ENCODE data around the gene NUFIP1.

The NUFIP1 gene

DNA sequence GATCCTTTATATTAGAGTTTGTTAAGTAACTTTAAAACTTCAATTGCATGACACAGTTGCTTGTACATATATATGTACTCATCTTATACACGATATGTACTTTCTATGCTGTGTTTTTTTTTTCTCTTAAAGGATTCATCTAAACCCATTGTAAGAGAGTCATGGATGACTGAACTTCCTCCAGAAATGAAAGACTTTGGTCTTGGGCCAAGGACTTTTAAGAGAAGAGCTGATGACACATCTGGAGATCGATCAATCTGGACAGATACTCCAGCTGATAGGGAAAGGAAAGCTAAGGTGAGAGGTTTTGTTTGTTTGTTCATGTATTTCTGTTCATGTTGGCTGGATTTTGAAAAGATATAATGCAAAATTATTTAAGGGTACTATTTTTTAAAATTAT is 26.0 kb upstream of the NUFIP1 start:
- TF ChIP-seq, protein P1, sequence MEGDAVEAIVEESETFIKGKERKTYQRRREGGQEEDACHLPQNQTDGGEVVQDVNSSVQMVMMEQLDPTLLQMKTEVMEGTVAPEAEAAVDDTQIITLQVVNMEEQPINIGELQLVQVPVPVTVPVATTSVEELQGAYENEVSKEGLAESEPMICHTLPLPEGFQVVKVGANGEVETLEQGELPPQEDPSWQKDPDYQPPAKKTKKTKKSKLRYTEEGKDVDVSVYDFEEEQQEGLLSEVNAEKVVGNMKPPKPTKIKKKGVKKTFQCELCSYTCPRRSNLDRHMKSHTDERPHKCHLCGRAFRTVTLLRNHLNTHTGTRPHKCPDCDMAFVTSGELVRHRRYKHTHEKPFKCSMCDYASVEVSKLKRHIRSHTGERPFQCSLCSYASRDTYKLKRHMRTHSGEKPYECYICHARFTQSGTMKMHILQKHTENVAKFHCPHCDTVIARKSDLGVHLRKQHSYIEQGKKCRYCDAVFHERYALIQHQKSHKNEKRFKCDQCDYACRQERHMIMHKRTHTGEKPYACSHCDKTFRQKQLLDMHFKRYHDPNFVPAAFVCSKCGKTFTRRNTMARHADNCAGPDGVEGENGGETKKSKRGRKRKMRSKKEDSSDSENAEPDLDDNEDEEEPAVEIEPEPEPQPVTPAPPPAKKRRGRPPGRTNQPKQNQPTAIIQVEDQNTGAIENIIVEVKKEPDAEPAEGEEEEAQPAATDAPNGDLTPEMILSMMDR (IDR thresholded peaks at IDR 0.05; ENCODE audit: insufficient read depth, low read depth, low read length, missing control alignments): no peak
- DNase-seq (ENCODE audit: low read depth): no peak
- H3K4me3 ChIP-seq (ENCODE audit: low read depth, low read length): no peak overlapping the region

DNA sequence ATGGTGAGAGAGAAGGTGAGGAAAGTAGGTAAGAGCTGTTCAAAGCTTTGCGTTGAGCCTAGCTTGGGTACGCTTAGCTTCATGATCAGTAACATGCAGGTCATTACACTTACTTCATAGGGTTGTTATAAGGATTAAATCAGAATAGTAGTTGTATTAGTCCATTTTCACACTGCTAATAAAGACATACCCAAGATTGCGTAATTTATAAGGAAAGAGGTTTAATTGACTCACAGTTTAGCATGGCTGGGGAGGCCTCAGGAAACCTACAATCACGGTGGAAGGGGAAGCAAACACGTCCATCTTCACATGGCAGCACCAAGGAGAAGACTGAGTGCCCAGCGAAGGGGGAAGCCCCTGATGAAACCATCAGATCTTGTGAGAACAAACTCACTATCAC is 21.9 kb upstream of the NUFIP1 start:
- TF ChIP-seq, protein P1 (IDR thresholded peaks at IDR 0.05; ENCODE audit: insufficient read depth, low read depth, low read length, missing control alignments): no peak
- no peak overlapping the region for H3K4me3 ChIP-seq (ENCODE audit: low read depth, low read length)
- DNase-seq (ENCODE audit: low read depth): no peak

- no peak for DNase-seq (ENCODE audit: low read depth)
- TF ChIP-seq, protein P1 (IDR thresholded peaks at IDR 0.05; ENCODE audit: insufficient read depth, low read depth, low read length, missing control alignments): no peak
Measured at GRCh38 chr13:45007823-45008222, 18.6 kb upstream of the NUFIP1 start.

GRCh38 chr13:45007225-45007624 is 18.0 kb upstream of the NUFIP1 start:
- no peak overlapping the region for H3K4me3 ChIP-seq (ENCODE audit: low read depth, low read length)
- no peak for DNase-seq (ENCODE audit: low read depth)
- TF ChIP-seq, protein P1 (IDR thresholded peaks at IDR 0.05; ENCODE audit: insufficient read depth, low read depth, low read length, missing control alignments): no peak

More at GRCh38 chr13:45007823-45008222, 18.6 kb upstream of the NUFIP1 start:
- H3K4me3 ChIP-seq (ENCODE audit: low read depth, low read length): no peak overlapping the region

- no peak overlapping the region for H3K4me3 ChIP-seq (ENCODE audit: low read depth, low read length)
- TF ChIP-seq, protein P1 (IDR thresholded peaks at IDR 0.05; ENCODE audit: insufficient read depth, low read depth, low read length, missing control alignments): no peak
- DNase-seq (ENCODE audit: low read depth): no peak
Measured at GRCh38 chr13:45004096-45004495, 14.8 kb upstream of the NUFIP1 start.

- TF ChIP-seq, protein P1 (IDR thresholded peaks at IDR 0.05; ENCODE audit: insufficient read depth, low read depth, low read length, missing control alignments): no peak
- DNase-seq (ENCODE audit: low read depth): no peak
- H3K4me3 ChIP-seq (ENCODE audit: low read depth, low read length): no peak overlapping the region
Measured at GRCh38 chr13:45003417-45003816, 14.1 kb upstream of the NUFIP1 start.

DNA sequence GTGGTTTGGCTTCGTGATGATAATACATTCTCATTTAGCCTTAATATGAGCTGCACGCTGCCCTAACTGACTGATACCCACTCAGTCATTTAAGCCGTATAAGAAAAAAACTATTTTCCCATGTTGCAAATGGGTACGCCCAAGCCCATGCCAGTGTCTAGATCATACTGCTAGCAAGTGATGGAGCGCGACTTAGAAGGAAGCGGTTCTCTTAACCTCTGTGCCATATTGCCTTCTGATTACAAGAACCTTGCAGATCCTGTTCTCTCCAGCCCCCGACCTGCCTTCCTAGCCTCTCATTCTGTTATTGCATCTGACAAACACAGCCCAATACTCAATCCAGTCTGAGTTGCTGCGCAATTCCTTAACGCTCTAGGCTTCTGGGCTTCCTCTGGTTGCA is 670 bp upstream of the NUFIP1 start:
- peak overlapping the region; percentile 67 for H3K4me3 ChIP-seq (ENCODE audit: low read depth, low read length)
- peak; percentile 14 for DNase-seq (ENCODE audit: low read depth)
- TF ChIP-seq, protein P1 (IDR thresholded peaks at IDR 0.05; ENCODE audit: insufficient read depth, low read depth, low read length, missing control alignments): no peak
